ENCODE results near the gene DAP3. TPM values are rescaled to one million over a fixed set of nuclear protein-coding genes. Genes with fewer than 3 reads are reported as not detected.

The DAP3 gene
- total RNA-seq, 1 experiment from 2014 or later = 165 TPM

DNA sequence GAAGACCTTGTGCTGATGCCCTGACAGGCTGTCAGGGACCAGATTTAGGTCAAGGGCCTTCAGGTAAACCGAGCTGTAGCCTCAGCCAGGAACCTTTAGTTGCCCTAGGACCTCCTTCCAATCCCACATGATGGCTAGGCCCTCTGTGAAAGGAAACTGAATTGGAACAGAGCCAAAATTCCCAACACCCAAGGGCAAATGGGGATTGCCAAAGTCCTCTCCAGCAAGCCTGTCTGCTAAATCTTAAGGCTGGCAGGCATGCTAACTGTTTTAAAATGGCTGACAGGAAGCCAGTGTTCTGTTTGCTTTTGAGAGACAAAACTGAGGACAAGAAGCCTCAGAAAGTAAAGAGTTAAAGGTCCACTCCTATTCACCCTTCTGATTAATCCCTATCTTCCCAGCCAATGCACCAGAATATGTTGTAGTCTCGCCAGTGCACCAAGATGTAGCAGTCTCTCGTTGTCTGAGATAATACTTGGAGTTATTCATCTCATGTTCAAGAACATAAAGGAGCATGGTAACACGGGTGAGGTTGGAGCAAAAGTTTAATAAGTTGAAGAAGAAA, 43.8 kb upstream of the DAP3 start:
- Mint-ChIP-seq H3K9me3 (ENCODE audit: unreplicated experiment) (peaks cover 5% of the 10 kb centered on the region), H3K4me3 (ENCODE audit: unreplicated experiment) (no peak overlapping the region), H3K27ac (ENCODE audit: unreplicated experiment) (no peak overlapping the region), H3K36me3 (ENCODE audit: insufficient read depth, unreplicated experiment) (peaks cover 10% of the 10 kb centered on the region), H3K27me3 (ENCODE audit: insufficient read depth, unreplicated experiment) (no peaks in the 10 kb centered on the region), H3K4me1 (ENCODE audit: low read depth, unreplicated experiment) (peaks cover 7% of the 10 kb centered on the region)
- intact Hi-C loops (cut with micrococcal nuclease; ENCODE audit: unreplicated experiment) = no loop called here
- H3K27me3 ChIP-seq (replicated peaks; ENCODE audit: control insufficient read depth, insufficient read depth, low read length) = no peaks in the 10 kb centered on the region
- H3K4me3 ChIP-seq (ENCODE audit: low read depth, low read length) = no peak overlapping the region
- ChIA-PET POLR2A (no interaction called here), CTCF (no interaction called here)
- no peak for DNase-seq
- peaks cover 6% of the 10 kb centered on the region for H3K4me1 ChIP-seq
- no peak for TF ChIP-seq CTCF (IDR thresholded peaks at IDR 0.05; ENCODE audit: insufficient read depth in 1 of 2, low read depth in 1 of 2, low read length in 1 of 2, severe bottlenecking in 1 of 2, unreplicated experiment in 1 of 2)
- no peaks in the 10 kb centered on the region for H3K36me3 ChIP-seq (ENCODE audit: control insufficient read depth, insufficient read depth, low read length)
- H3K9me3 ChIP-seq = peaks cover 50% of the 10 kb centered on the region
- no TSS peak for BruUV-seq (replicated peaks)

DNA sequence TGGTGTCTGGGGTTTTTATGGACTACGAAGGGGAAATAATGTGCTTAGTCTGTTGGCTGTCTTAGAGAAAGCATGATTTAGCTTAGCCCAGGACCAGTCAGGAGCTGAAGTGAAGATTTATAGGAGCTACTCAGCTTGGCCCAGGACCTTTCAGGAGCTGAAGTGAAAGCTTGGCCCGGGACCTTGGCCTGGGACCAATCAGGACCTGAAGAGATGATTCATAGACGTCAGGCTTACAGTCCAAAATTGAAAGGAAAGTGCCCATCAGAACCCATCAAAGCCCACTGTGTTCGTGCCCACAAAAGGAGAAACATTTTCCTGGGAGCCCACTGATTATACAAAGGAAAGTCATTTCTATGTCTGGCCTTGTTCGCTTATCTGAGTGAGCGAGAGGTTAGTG, 43.2 kb upstream of the DAP3 start:
- peaks cover 52% of the 10 kb centered on the region for H3K9me3 ChIP-seq
- H3K4me3 ChIP-seq (ENCODE audit: low read depth, low read length) = no peak overlapping the region
- no peaks in the 10 kb centered on the region for H3K36me3 ChIP-seq (ENCODE audit: control insufficient read depth, insufficient read depth, low read length)
- Mint-ChIP-seq H3K4me3 (ENCODE audit: unreplicated experiment) (no peak overlapping the region), H3K27ac (ENCODE audit: unreplicated experiment) (no peak overlapping the region), H3K36me3 (ENCODE audit: insufficient read depth, unreplicated experiment) (peaks cover 10% of the 10 kb centered on the region), H3K4me1 (ENCODE audit: low read depth, unreplicated experiment) (peaks cover 7% of the 10 kb centered on the region), H3K9me3 (ENCODE audit: unreplicated experiment) (peaks cover 9% of the 10 kb centered on the region), H3K27me3 (ENCODE audit: insufficient read depth, unreplicated experiment) (no peaks in the 10 kb centered on the region)
- CTCF ChIA-PET = no interaction called here
- TF ChIP-seq CTCF (IDR thresholded peaks at IDR 0.05; ENCODE audit: insufficient read depth in 1 of 2, low read depth in 1 of 2, low read length in 1 of 2, severe bottlenecking in 1 of 2, unreplicated experiment in 1 of 2) = no peak
- BruUV-seq (replicated peaks) = no TSS peak
- H3K4me1 ChIP-seq = peaks cover 6% of the 10 kb centered on the region
- POLR2A ChIA-PET = no interaction called here
- DNase-seq = no peak
- intact Hi-C loops (cut with micrococcal nuclease; ENCODE audit: unreplicated experiment) = no loop called here
- H3K27me3 ChIP-seq (replicated peaks; ENCODE audit: control insufficient read depth, insufficient read depth, low read length) = no peaks in the 10 kb centered on the region

GRCh38 chr1:155646307-155646706, 42.6 kb upstream of the DAP3 start:
- Mint-ChIP-seq H3K4me3 (ENCODE audit: unreplicated experiment) (no peak overlapping the region), H3K27ac (ENCODE audit: unreplicated experiment) (no peak overlapping the region), H3K4me1 (ENCODE audit: low read depth, unreplicated experiment) (peaks cover 8% of the 10 kb centered on the region), H3K9me3 (ENCODE audit: unreplicated experiment) (peaks cover 9% of the 10 kb centered on the region), H3K27me3 (ENCODE audit: insufficient read depth, unreplicated experiment) (no peaks in the 10 kb centered on the region), H3K36me3 (ENCODE audit: insufficient read depth, unreplicated experiment) (peaks cover 10% of the 10 kb centered on the region)
- Histone ChIP-seq H3K27me3 (replicated peaks; ENCODE audit: control insufficient read depth, insufficient read depth, low read length) (no peaks in the 10 kb centered on the region), H3K4me1 (peaks cover 7% of the 10 kb centered on the region), H3K36me3 (ENCODE audit: control insufficient read depth, insufficient read depth, low read length) (no peaks in the 10 kb centered on the region), H3K4me3 (ENCODE audit: low read depth, low read length) (no peak overlapping the region), H3K9me3 (peaks cover 48% of the 10 kb centered on the region)
- intact Hi-C loops (cut with micrococcal nuclease; ENCODE audit: unreplicated experiment) = no loop called here
- no peak for TF ChIP-seq CTCF (IDR thresholded peaks at IDR 0.05; ENCODE audit: insufficient read depth in 1 of 2, low read depth in 1 of 2, low read length in 1 of 2, severe bottlenecking in 1 of 2, unreplicated experiment in 1 of 2)
- POLR2A ChIA-PET = no interaction called here
- CTCF ChIA-PET = no interaction called here
- DNase-seq = no peak
- BruUV-seq (replicated peaks) = no TSS peak
